SU-DHL-6 (cell line): ENCODE results near the gene MBD4.

Experiments used
- H2AFZ ChIP-seq: fragments of 200-600 bp; sonication (generic); 2 replicates; pipeline ENCODE4 v1.6.1; 2014; ENCODE audit warnings: low read depth, mild to moderate bottlenecking, moderate library complexity, mixed read lengths, antibody characterized with exemption, low read length; ENCODE audit not compliant: severe bottlenecking
- H3F3A ChIP-seq: fragments of 200-600 bp; shearing (Covaris generic); 2 replicates; pipeline ENCODE4 v1.6.0; 2016; ENCODE audit warnings: antibody characterized with exemption, mild to moderate bottlenecking; ENCODE audit not compliant: insufficient read depth
- H3K27ac ChIP-seq: fragments of 200-600 bp; sonication (generic); 2 replicates; pipeline ENCODE4 v1.5.1; 2016; ENCODE audit warnings: low read depth, mild to moderate bottlenecking, low read length, moderate library complexity, mixed read lengths
- H3K27me3 ChIP-seq: fragments of 200-600 bp; sonication (generic), shearing (Covaris generic); 2 replicates; pipeline ENCODE4 v1.6.0; 2014; ENCODE audit warnings: mild to moderate bottlenecking, low read length
- H3K36me3 ChIP-seq: fragments of 200-600 bp; sonication (generic); 2 replicates; pipeline ENCODE4 v1.6.1; 2014; ENCODE audit warnings: mild to moderate bottlenecking, low read length, mixed read lengths
- H3K4me2 ChIP-seq: fragments of 300-600, 200-600 bp; shearing (Covaris generic), sonication (generic); 2 replicates; pipeline ENCODE4 v1.6.0; 2014; ENCODE audit warnings: low read length, low read depth, mild to moderate bottlenecking; ENCODE audit not compliant: poor library complexity, severe bottlenecking
- H3K4me3 ChIP-seq: fragments of 200-600 bp; sonication (generic); 2 replicates; pipeline ENCODE4 v1.5.1; 2014; ENCODE audit warnings: antibody characterized with exemption, low read length, mild to moderate bottlenecking, mixed read lengths; ENCODE audit not compliant: insufficient read depth, poor library complexity, severe bottlenecking
- H3K79me2 ChIP-seq: fragments of 200-600 bp; sonication (generic); 2 replicates; pipeline ENCODE4 v1.6.1; 2014; ENCODE audit warnings: mild to moderate bottlenecking, low read length, moderate library complexity; ENCODE audit not compliant: insufficient read depth
- H3K9ac ChIP-seq: fragments of 200-600 bp; sonication (generic); 2 replicates; pipeline ENCODE4 v1.7.0; 2014; ENCODE audit warnings: mild to moderate bottlenecking, low read length
- H3K9me2 ChIP-seq: fragments of 200-600 bp; sonication (generic); replicated peaks from 2 replicates; pipeline ENCODE4 v1.6.1; 2014; ENCODE audit warnings: low read length; ENCODE audit not compliant: insufficient read depth
- H3K9me3 ChIP-seq: fragments of 200-600 bp; sonication (generic); 2 replicates; pipeline ENCODE4 v1.6.1; 2014; ENCODE audit warnings: low read length, mixed read lengths; ENCODE audit not compliant: insufficient read depth
- H4K20me1 ChIP-seq: fragments of 200-600 bp; sonication (generic); 2 replicates; pipeline ENCODE4 v1.6.1; 2014; ENCODE audit warnings: low read depth, mild to moderate bottlenecking, antibody characterized with exemption, low read length, moderate library complexity, mixed read lengths
- CTCF ChIP-seq: fragments of 200-600 bp; sonication (generic); IDR thresholded peaks from one replicate; pipeline ENCODE4 v1.5.1; 2017; ENCODE audit warnings: antibody characterized with exemption, mild to moderate bottlenecking, low read length, moderate library complexity; ENCODE audit not compliant: insufficient read depth, poor library complexity, severe bottlenecking
- EZH2phosphoT487 ChIP-seq: fragments of 200-600 bp; sonication (generic), shearing (Covaris generic); conservative IDR thresholded peaks from 2 replicates; pipeline ENCODE4 v1.6.1; 2018; ENCODE audit warnings: mild to moderate bottlenecking, antibody characterized with exemption, low read length, moderate library complexity, mixed read lengths

Gene MBD4

GRCh38 chr3:129422897-129423296 lies 16.9 kb downstream of the MBD4 start:
- no peaks in the 10 kb centered on the region for H3K79me2 ChIP-seq
- H3K27me3 ChIP-seq, result no peaks in the 10 kb centered on the region
- TF ChIP-seq EZH2phosphoT487, result no peak
- no peak for TF ChIP-seq CTCF
- H3K27ac ChIP-seq, result no peak overlapping the region
- no peak overlapping the region for H3K9ac ChIP-seq
- H3K9me2 ChIP-seq, result no peaks in the 10 kb centered on the region
- H3K4me3 ChIP-seq, result no peak overlapping the region
- H3K36me3 ChIP-seq, result no peaks in the 10 kb centered on the region
- no peak overlapping the region for H2AFZ ChIP-seq
- H3F3A ChIP-seq, result no peaks in the 10 kb centered on the region
- H4K20me1 ChIP-seq, result no peaks in the 10 kb centered on the region
- no peaks in the 10 kb centered on the region; the same call in 1 of the 2 replicates for H3K9me3 ChIP-seq
- H3K4me2 ChIP-seq, result no peak overlapping the region

DNA sequence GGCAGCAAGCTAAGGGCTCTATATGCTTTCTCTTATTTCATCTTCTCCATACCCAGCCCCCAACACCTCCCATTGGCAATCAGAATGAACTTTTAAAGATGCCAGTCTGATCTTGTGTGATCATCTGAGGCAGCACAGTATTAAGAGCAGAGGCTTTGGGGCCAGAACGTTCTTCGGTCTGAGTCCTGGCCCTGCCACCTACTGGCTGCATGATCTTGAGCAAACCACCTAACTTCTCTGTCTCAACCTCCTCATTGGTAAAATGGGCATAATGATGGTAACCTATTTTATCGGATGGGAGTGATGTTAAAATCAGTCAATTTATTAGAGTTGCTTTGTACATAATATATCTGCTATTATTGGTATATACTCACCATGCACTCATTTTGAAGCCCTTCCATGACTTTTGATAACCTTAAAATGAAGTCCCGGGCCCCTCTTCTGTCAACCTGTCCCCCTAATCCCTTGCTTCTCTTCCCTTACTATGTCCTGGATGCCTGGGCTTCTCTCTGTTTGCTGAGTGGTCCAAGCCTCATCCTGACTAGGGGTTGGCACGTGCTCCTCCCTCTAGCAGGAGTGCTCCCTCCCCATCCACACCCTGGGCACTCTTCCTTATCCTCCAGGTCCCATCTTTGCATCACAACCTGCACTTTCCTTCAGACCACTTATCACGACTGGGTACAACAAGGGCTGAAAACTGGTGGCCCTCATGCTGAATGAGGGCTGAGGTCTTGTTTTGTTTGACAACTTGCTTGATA lies 17.6 kb downstream of the MBD4 start:
- Histone ChIP-seq H3K4me3 (no peak overlapping the region), H3K27ac (no peak overlapping the region)
- TF ChIP-seq CTCF (no peak), EZH2phosphoT487 (no peak)

GRCh38 chr3:129421236-129421883 lies 18.4 kb downstream of the MBD4 start:
- Histone ChIP-seq H3F3A (no peaks in the 10 kb centered on the region), H3K27ac (no peak overlapping the region), H3K79me2 (no peaks in the 10 kb centered on the region), H3K36me3 (no peaks in the 10 kb centered on the region), H3K9ac (no peak overlapping the region), H3K4me2 (no peak overlapping the region), H3K27me3 (no peaks in the 10 kb centered on the region), H2AFZ (no peak overlapping the region), H3K4me3 (no peak overlapping the region), H3K9me3 (no peaks in the 10 kb centered on the region; the same call in 1 of the 2 replicates), H4K20me1 (no peaks in the 10 kb centered on the region), H3K9me2 (no peaks in the 10 kb centered on the region)
- TF ChIP-seq CTCF (no peak), EZH2phosphoT487 (no peak)

More for the DNA sequence above, 17.6 kb downstream of the MBD4 start:
- Histone ChIP-seq H3K9ac (no peak overlapping the region), H3K4me2 (no peak overlapping the region), H3K9me3 (no peaks in the 10 kb centered on the region; the same call in 1 of the 2 replicates), H3K27me3 (no peaks in the 10 kb centered on the region), H3K79me2 (no peaks in the 10 kb centered on the region), H2AFZ (no peak overlapping the region), H3F3A (no peaks in the 10 kb centered on the region), H3K9me2 (no peaks in the 10 kb centered on the region), H3K36me3 (no peaks in the 10 kb centered on the region), H4K20me1 (no peaks in the 10 kb centered on the region)
